ENCODE results near the gene DNMT3A.

Gene DNMT3A

GRCh38 chr2:25324251-25324650 lies 17.5 kb downstream of the DNMT3A start:
- H3K4me3 ChIP-seq (ENCODE audit: low read depth, low read length) = no peak overlapping the region
- CTCF ChIA-PET = interaction anchor here (1.0 to 2.3 kb wide), 4 partner anchors 9 to 340 kb away, joined by 3 to 14 read pairs (median 6); no protein-coding TSS in a partner anchor
- TF ChIP-seq CTCF (IDR thresholded peaks at IDR 0.05; ENCODE audit: insufficient read depth, low read length, missing control alignments) = no peak
- no peak for DNase-seq (ENCODE audit: low read depth, low spot score)
- POLR2A ChIA-PET = interaction anchor here (1.3 kb wide), 1 partner anchor 10 kb away, joined by 4 read pairs; no protein-coding TSS in a partner anchor

GRCh38 chr2:25323610-25324189 lies 18.0 kb downstream of the DNMT3A start:
- CTCF ChIA-PET = interaction anchor here (0.7 to 2.3 kb wide), 5 partner anchors 8 to 38 kb away, joined by 3 to 14 read pairs (median 3); no protein-coding TSS in a partner anchor

GRCh38 chr2:25323042-25323514 lies 18.6 kb downstream of the DNMT3A start:
- no peak overlapping the region for H3K4me3 ChIP-seq (ENCODE audit: low read depth, low read length)
- no peak for DNase-seq (ENCODE audit: low read depth, low spot score)
- TF ChIP-seq CTCF (IDR thresholded peaks at IDR 0.05; ENCODE audit: insufficient read depth, low read length, missing control alignments) = no peak
- POLR2A ChIA-PET = interaction anchor here (1.0 to 1.3 kb wide), 2 partner anchors 8 to 10 kb away, joined by 3 to 4 read pairs; no protein-coding TSS in a partner anchor
- CTCF ChIA-PET = interaction anchor here (0.7 to 2.3 kb wide), 3 partner anchors 14 to 39 kb away, joined by 3 to 14 read pairs (median 3); no protein-coding TSS in a partner anchor

More at GRCh38 chr2:25323610-25324189, 18.0 kb downstream of the DNMT3A start:
- H3K4me3 ChIP-seq (ENCODE audit: low read depth, low read length) = no peak overlapping the region
- POLR2A ChIA-PET = interaction anchor here (1.3 kb wide), 1 partner anchor 9 kb away, joined by 4 read pairs; no protein-coding TSS in a partner anchor
- no peak for TF ChIP-seq CTCF (IDR thresholded peaks at IDR 0.05; ENCODE audit: insufficient read depth, low read length, missing control alignments)
- DNase-seq (ENCODE audit: low read depth, low spot score) = no peak

- no peak overlapping the region for H3K4me3 ChIP-seq (ENCODE audit: low read depth, low read length)
- CTCF ChIA-PET = interaction anchor here (1.3 kb wide), 1 partner anchor 14 kb away, joined by 3 read pairs; no protein-coding TSS in a partner anchor
- no peak for TF ChIP-seq CTCF (IDR thresholded peaks at IDR 0.05; ENCODE audit: insufficient read depth, low read length, missing control alignments)
- no peak for DNase-seq (ENCODE audit: low read depth, low spot score)
- POLR2A ChIA-PET = interaction anchor here (1.0 kb wide), 1 partner anchor 10 kb away, joined by 3 read pairs; no protein-coding TSS in a partner anchor
These were observed 19.4 kb downstream of the DNMT3A start for GRCh38 chr2:25322312-25322711.

- TF ChIP-seq CTCF (IDR thresholded peaks at IDR 0.05; ENCODE audit: insufficient read depth, low read length, missing control alignments) = no peak
- ChIA-PET POLR2A (no interaction called here), CTCF (interaction anchor here (1.8 kb wide), 1 partner anchor 11 kb away, joined by 7 read pairs; no protein-coding TSS in a partner anchor)
- no peak overlapping the region for H3K4me3 ChIP-seq (ENCODE audit: low read depth, low read length)
- DNase-seq (ENCODE audit: low read depth, low spot score) = no peak
These were observed 21.6 kb downstream of the DNMT3A start for GRCh38 chr2:25320077-25320476.

GRCh38 chr2:25316101-25316500 lies 25.6 kb downstream of the DNMT3A start:
- CTCF ChIA-PET = interaction anchor here (0.8 to 1.0 kb wide), 3 partner anchors 8 to 250 kb away, joined by 3 to 5 read pairs (median 3); no protein-coding TSS in a partner anchor
- TF ChIP-seq CTCF (IDR thresholded peaks at IDR 0.05; ENCODE audit: insufficient read depth, low read length, missing control alignments) = no peak
- POLR2A ChIA-PET = no interaction called here
- no peak for DNase-seq (ENCODE audit: low read depth, low spot score)
- H3K4me3 ChIP-seq (ENCODE audit: low read depth, low read length) = no peak overlapping the region
